Immature natural killer cell (primary cell): ENCODE results near the gene ACTA1. TPM values are rescaled to one million over a fixed set of nuclear protein-coding genes. Genes with fewer than 3 reads are reported as not detected.
"Not testable (repeated sequence)": the region's sequence is repeated elsewhere in the genome, so short reads cannot be mapped to it uniquely, and the experiment has no call there.

Experiments used
- DNase-seq, 3 donors: peaks; one replicate each; pipeline ENCODE4 v3.0.0; 2022; ENCODE audit warnings: mixed read lengths in 1 of 3
- H3K27ac Mint-ChIP-seq, 6 donors: one replicate each; pipeline ENCODE4 v1.8.0; 2020; ENCODE audit warnings: mixed read lengths in 6 of 6, mild to moderate bottlenecking in 5 of 6, inconsistent platforms in 4 of 6, moderate library complexity in 3 of 6
- H3K27me3 Mint-ChIP-seq, 3 donors: one replicate each; pipeline ENCODE4 v1.8.0; 2020 to 2021; ENCODE audit warnings: low read depth in 3 of 3, mild to moderate bottlenecking in 3 of 3, mixed read lengths in 3 of 3, moderate library complexity in 3 of 3, inconsistent platforms in 1 of 3
- H3K36me3 Mint-ChIP-seq, 3 donors: one replicate each; pipeline ENCODE4 v1.8.0; 2020; ENCODE audit warnings: mixed read lengths in 3 of 3, inconsistent platforms in 2 of 3, mild to moderate bottlenecking in 2 of 3
- H3K4me1 Mint-ChIP-seq, 2 donors: one replicate each; pipeline ENCODE4 v1.8.0; 2020; ENCODE audit warnings: inconsistent platforms in 2 of 2, mild to moderate bottlenecking in 2 of 2, mixed read lengths in 2 of 2, moderate library complexity in 1 of 2
- H3K4me3 Mint-ChIP-seq, 5 donors: one replicate each; pipeline ENCODE4 v1.8.0; 2020; ENCODE audit warnings: mild to moderate bottlenecking in 5 of 5, mixed read lengths in 5 of 5, inconsistent platforms in 3 of 5, moderate library complexity in 3 of 5
- H3K9me3 Mint-ChIP-seq, 6 donors: one replicate each; pipeline ENCODE4 v1.8.0; 2020; ENCODE audit warnings: mild to moderate bottlenecking in 6 of 6, mixed read lengths in 6 of 6, inconsistent platforms in 4 of 6, moderate library complexity in 3 of 6
- polyA plus RNA-seq, 3 donors: library from polyadenylated mRNA; unstranded; fragments of 300-500 nt; fragmentation: Illumina TruSeq; gene quantifications; one replicate each; pipeline ENCODE4 v1.2.3, GENCODE V29; 2021

Gene ACTA1
- polyA plus RNA-seq, 3 donors from 2014 or later = not detected

DNA sequence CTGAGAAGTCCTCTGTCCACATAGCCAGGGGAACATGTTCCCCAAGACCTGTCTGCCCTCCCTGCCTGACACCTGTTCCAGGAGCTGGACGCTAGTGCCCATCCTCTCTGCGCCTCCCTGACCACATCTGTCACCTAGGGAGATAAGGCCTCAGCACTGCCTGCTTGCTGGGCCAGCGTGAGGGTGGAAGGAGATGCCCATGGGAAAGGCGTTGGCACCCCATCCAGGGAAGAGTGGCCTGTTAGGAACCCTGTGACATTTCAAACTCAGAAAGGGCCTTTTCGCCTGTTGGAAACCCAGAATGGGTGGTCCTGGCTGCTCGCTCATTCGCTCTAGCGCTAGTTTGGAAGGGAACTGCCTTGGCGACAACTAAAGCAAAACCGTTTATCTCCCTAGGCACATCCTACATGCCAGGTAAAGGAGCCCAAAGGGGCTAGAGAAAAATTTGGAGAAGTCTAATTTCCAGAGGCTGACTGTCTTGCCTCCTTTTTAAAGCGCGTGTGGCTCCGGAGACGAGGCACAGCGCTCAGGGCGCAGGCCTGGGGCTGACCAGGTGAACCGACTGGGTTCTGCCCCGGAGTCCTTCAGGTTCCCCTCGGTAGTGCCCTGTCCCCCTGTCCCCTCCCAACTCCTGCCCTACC is 410 bp downstream of the ACTA1 start:
- peaks cover 11 to 14% of the 10 kb centered on the region in 2 donors for H3K4me1 Mint-ChIP-seq
- no peak overlapping the region for H3K27ac Mint-ChIP-seq
- peaks cover 16 to 38% (median 24%) of the 10 kb centered on the region in 3 donors for H3K27me3 Mint-ChIP-seq
- H3K36me3 Mint-ChIP-seq = peaks cover 0 to 5% (median 4%) of the 10 kb centered on the region in 3 donors
- DNase-seq = no peak
- H3K4me3 Mint-ChIP-seq = no peak overlapping the region
- H3K9me3 Mint-ChIP-seq = peaks cover 0 to 2% (median 0%) of the 10 kb centered on the region in 6 donors

GRCh38 chr1:229432905-229433304 is 989 bp downstream of the ACTA1 start:
- Mint-ChIP-seq H3K36me3 (peaks cover 0 to 4% (median 0%) of the 10 kb centered on the region in 3 donors), H3K27me3 (peaks cover 18 to 41% (median 27%) of the 10 kb centered on the region in 3 donors), H3K27ac (no peak overlapping the region), H3K4me1 (peaks cover 11 to 14% of the 10 kb centered on the region in 2 donors), H3K9me3 (peaks cover 0 to 2% (median 0%) of the 10 kb centered on the region in 6 donors), H3K4me3 (no peak overlapping the region)
- no peak for DNase-seq

DNA sequence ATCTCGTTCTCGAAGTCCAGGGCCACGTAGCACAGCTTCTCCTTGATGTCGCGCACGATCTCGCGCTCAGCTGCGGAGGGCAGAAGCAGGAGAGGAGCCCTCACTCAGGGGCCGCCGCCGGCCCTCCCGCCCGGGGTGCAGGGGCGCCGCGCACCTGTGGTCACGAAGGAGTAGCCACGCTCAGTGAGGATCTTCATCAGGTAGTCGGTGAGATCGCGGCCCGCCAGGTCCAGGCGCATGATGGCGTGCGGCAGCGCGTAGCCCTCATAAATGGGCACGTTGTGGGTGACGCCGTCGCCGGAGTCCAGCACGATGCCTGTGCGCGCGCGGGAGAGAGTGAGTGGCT is 1.8 kb downstream of the ACTA1 start:
- Mint-ChIP-seq H3K4me3 (no peak overlapping the region), H3K27ac (no peak overlapping the region)
- no peak for DNase-seq

DNA sequence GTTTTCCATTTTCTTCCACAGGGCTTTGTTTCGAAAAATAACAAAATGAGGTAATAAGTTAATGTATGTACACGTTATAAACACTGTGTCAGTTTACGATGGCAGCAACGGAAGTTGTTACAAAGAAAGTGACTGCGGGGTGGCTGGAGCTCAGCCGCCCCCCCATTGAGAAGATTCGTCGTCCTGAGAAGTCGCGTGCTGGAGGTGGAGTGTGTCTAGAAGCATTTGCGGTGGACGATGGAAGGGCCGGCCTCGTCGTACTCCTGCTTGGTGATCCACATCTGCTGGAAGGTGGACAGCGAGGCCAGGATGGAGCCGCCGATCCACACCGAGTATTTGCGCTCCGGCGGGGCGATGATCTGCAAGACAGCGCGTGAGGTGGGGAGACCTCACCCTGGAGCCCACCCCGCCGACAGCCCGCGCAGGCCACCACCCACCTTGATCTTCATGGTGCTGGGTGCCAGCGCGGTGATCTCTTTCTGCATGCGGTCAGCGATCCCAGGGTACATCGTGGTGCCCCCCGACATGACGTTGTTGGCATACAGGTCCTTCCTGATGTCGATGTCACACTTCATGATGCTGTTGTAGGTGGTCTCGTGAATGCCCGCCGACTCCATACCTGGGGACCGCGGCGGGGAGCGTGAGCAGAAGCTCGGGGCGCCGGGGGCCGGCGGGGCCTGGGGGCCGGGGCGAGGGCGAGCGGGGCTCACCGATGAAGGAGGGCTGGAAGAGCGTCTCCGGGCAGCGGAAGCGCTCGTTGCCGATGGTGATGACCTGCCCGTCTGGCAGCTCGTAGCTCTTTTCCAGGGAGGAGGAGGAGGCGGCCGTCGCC is 2.4 kb downstream of the ACTA1 start:
- Mint-ChIP-seq H3K27me3 (peaks cover 21 to 43% (median 27%) of the 10 kb centered on the region in 3 donors), H3K4me3 (peak overlapping the region; percentile 12 to 75 (median 67)), H3K36me3 (peaks cover 0 to 4% (median 0%) of the 10 kb centered on the region in 3 donors), H3K9me3 (peaks cover 0 to 2% (median 0%) of the 10 kb centered on the region in 6 donors), H3K4me1 (peaks cover 11 to 14% of the 10 kb centered on the region in 2 donors), H3K27ac (peak overlapping the region in 1 of 6 donors; percentile 71)
- no peak for DNase-seq

More for the DNA sequence above, 1.8 kb downstream of the ACTA1 start:
- Mint-ChIP-seq H3K4me1 (peaks cover 11 to 14% of the 10 kb centered on the region in 2 donors), H3K27me3 (peaks cover 18 to 41% (median 27%) of the 10 kb centered on the region in 3 donors), H3K36me3 (peaks cover 0 to 4% (median 0%) of the 10 kb centered on the region in 3 donors), H3K9me3 (peaks cover 0 to 2% (median 0%) of the 10 kb centered on the region in 6 donors)

GRCh38 chr1:229430761-229431283 is 3.1 kb downstream of the ACTA1 start:
- H3K4me3 Mint-ChIP-seq = peak overlapping the region; percentile 17 to 75 (median 67)
- H3K4me1 Mint-ChIP-seq = peaks cover 11 to 14% of the 10 kb centered on the region in 2 donors
- DNase-seq = peak in 1 of 3 donors; percentile 10
- no peak overlapping the region for H3K27ac Mint-ChIP-seq
- peaks cover 0 to 2% (median 0%) of the 10 kb centered on the region in 6 donors for H3K9me3 Mint-ChIP-seq
- peaks cover 18 to 40% (median 27%) of the 10 kb centered on the region in 3 donors for H3K27me3 Mint-ChIP-seq
- H3K36me3 Mint-ChIP-seq = peaks cover 0 to 4% (median 0%) of the 10 kb centered on the region in 3 donors

- Mint-ChIP-seq H3K27me3 (peaks cover 19 to 35% (median 25%) of the 10 kb centered on the region in 3 donors), H3K27ac (no peak overlapping the region)
These were observed 5.6 kb downstream of the ACTA1 start for GRCh38 chr1:229428256-229428655.

GRCh38 chr1:229427572-229427971 is 6.3 kb downstream of the ACTA1 start:
- H3K4me3 Mint-ChIP-seq = no peak overlapping the region
- no peak overlapping the region for H3K27ac Mint-ChIP-seq
- peaks cover 19 to 34% (median 21%) of the 10 kb centered on the region in 3 donors for H3K27me3 Mint-ChIP-seq
- DNase-seq = no peak
- peaks cover 3 to 17% (median 7%) of the 10 kb centered on the region in 6 donors for H3K9me3 Mint-ChIP-seq
- H3K36me3 Mint-ChIP-seq = peaks cover 0 to 8% (median 3%) of the 10 kb centered on the region in 3 donors
- H3K4me1 Mint-ChIP-seq = peaks cover 11 to 14% of the 10 kb centered on the region in 2 donors

More at GRCh38 chr1:229428256-229428655, 5.6 kb downstream of the ACTA1 start:
- Mint-ChIP-seq H3K9me3 (peaks cover 4 to 12% (median 6%) of the 10 kb centered on the region in 6 donors), H3K4me3 (no peak overlapping the region), H3K36me3 (peaks cover 0 to 4% (median 3%) of the 10 kb centered on the region in 3 donors), H3K4me1 (peaks cover 11 to 14% of the 10 kb centered on the region in 2 donors)
- DNase-seq = no peak

DNA sequence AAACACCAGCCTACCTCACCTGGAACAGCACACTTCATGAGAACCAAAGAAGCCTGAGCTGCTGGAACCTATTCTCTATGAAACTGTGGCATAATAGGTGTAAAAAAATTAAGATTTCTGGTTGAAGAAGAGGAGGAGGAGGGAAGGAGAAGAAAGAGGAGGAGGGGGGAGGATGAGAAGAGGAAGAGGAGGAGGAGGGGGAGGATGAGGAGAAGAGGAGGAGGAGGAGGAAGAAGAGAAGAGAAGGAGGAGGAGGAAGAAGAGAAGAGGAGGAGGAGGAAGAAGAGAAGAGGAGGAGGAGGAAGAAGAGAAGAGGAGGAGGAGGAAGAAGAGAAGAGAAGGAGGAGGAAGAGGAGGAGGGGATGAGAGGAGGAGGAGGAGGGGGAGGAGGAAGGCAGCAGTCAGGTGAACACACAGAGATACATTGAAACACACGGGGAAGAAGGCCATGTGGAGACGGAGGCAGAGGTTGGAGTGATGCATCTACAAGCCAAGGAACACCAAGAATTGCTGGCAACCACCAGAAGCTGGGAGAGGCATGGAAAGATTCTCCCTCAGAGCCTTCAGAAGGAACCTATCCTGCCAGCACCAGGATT is 8.2 kb downstream of the ACTA1 start:
- Mint-ChIP-seq H3K4me3 (no peak overlapping the region), H3K9me3 (peaks cover 3 to 17% (median 7%) of the 10 kb centered on the region in 6 donors), H3K36me3 (peaks cover 0 to 4% (median 3%) of the 10 kb centered on the region in 3 donors), H3K27ac (no peak overlapping the region), H3K4me1 (peaks cover 1 to 3% of the 10 kb centered on the region in 2 donors), H3K27me3 (peaks cover 13 to 27% (median 14%) of the 10 kb centered on the region in 3 donors)
- DNase-seq = no peak

GRCh38 chr1:229420765-229421164 is 13.1 kb downstream of the ACTA1 start:
- Mint-ChIP-seq H3K4me3 (no peak overlapping the region), H3K4me1 (no peaks in the 10 kb centered on the region), H3K36me3 (peaks cover 0 to 4% (median 3%) of the 10 kb centered on the region in 3 donors), H3K27me3 (peaks cover 4 to 11% (median 5%) of the 10 kb centered on the region in 3 donors), H3K27ac (no peak overlapping the region), H3K9me3 (peaks cover 3 to 17% (median 7%) of the 10 kb centered on the region in 6 donors)
- no peak for DNase-seq

GRCh38 chr1:229420224-229420623 is 13.7 kb downstream of the ACTA1 start:
- peaks cover 0 to 4% (median 3%) of the 10 kb centered on the region in 3 donors for H3K36me3 Mint-ChIP-seq
- no peaks in the 10 kb centered on the region for H3K4me1 Mint-ChIP-seq
- no peak for DNase-seq
- peaks cover 4 to 11% (median 5%) of the 10 kb centered on the region in 3 donors for H3K27me3 Mint-ChIP-seq
- peaks cover 3 to 17% (median 7%) of the 10 kb centered on the region in 6 donors for H3K9me3 Mint-ChIP-seq
- H3K4me3 Mint-ChIP-seq = no peak overlapping the region
- peak overlapping the region in 1 of 6 donors; percentile 43 for H3K27ac Mint-ChIP-seq

DNA sequence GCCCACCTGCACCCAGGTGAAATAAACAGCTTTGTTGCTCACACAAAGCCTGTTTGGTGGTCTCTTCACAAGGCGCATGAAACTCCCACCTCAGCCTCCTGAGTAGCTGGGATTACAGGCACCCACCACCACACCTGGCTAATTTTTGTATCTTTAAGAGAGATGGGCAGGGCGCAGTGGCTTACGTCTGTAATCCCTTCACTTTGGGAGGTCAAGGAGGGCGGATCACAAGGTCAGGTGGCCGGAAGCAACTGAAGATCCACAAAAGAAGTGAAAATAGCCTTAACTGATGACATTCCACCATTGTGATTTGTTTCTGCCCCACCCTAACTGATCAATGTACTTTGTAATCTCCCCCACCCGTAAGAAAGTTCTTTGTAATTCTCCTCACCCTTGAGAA is 15.3 kb downstream of the ACTA1 start:
- H3K27me3 Mint-ChIP-seq, H3K27ac Mint-ChIP-seq, H3K4me1 Mint-ChIP-seq, DNase-seq, H3K36me3 Mint-ChIP-seq, H3K4me3 Mint-ChIP-seq, H3K9me3 Mint-ChIP-seq: not testable (repeated sequence)

DNA sequence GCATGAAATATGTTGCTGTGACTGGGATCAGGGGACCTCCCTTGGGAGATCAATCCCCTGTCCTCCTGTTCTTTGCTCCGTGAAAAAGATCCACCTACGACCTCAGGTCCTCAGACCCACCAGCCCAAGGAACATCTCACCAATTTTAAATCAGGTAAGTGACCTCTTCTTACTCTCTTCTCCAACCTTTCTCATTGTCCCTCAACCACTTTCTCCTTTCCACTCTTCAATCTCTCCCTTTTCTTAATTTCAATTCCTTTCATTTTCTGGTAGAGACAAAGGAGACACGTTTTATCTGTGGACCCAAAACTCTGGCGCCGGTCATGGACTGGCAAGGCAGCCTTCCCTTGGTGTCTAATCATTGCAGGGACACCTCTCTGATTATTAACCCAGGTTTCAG is 21.1 kb downstream of the ACTA1 start:
- H3K9me3 Mint-ChIP-seq = not testable (repeated sequence)

GRCh38 chr1:229412056-229412455 is 21.8 kb downstream of the ACTA1 start:
- Mint-ChIP-seq H3K4me1 (peaks cover 2% of the 10 kb centered on the region in 2 donors), H3K27ac (no peak overlapping the region), H3K36me3 (no peaks in the 10 kb centered on the region), H3K4me3 (no peak overlapping the region), H3K9me3 (no peaks in the 10 kb centered on the region), H3K27me3 (peaks cover 14 to 25% (median 19%) of the 10 kb centered on the region in 3 donors)
- no peak for DNase-seq

More for the DNA sequence above, 21.1 kb downstream of the ACTA1 start:
- not testable (repeated sequence) for DNase-seq, H3K36me3 Mint-ChIP-seq, H3K4me1 Mint-ChIP-seq, H3K4me3 Mint-ChIP-seq, H3K27ac Mint-ChIP-seq
- H3K27me3 Mint-ChIP-seq = peaks cover 11 to 25% (median 17%) of the 10 kb centered on the region in 3 donors
